ENCODE measurements around the gene ACER3.
A peak's percentile ranks its signal among the peaks of the same experiment; 100 is the strongest.

The ACER3 gene

DNA sequence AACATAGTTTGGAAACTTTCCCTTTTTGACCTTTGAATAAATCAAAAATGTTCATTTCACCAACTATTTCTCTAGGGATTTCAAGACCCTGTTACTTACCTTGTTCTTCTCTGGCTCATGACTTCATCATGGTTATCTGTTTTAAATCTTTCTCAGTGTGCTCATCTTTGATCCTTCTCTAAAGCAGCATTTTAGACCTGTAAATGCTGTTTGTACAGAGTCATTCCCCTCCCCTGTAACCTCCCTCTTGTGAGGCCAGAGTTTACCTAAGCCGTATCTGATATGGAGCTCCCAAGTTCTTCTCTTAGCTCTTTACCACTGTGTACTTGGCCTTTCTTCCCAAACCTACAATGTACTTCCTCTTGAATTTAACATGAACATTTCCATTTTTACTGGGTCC is 56.0 kb downstream of the ACER3 start:
- Histone ChIP-seq H3K4me1 (ENCODE audit: control extremely low read depth in 1 of 4, control insufficient read depth in 4 of 4, insufficient read depth in 4 of 4, low read length in 3 of 4) (peaks cover 0 to 9% (median 2%) of the 10 kb centered on the region in 4 experiments), H3K4me3 (ENCODE audit: control insufficient read depth in 1 of 7, extremely low read depth in 1 of 7, insufficient read depth in 4 of 7, low read depth in 2 of 7, low read length in 6 of 7) (no peak overlapping the region), H3K27me3 (replicated peaks in 2 of 5; ENCODE audit: control insufficient read depth in 4 of 5, insufficient read depth in 5 of 5, low read length in 4 of 5) (no peaks in the 10 kb centered on the region), H3K36me3 (ENCODE audit: control insufficient read depth in 4 of 4, insufficient read depth in 4 of 4, low read length in 3 of 4) (no peaks in the 10 kb centered on the region), H3K9me3 (ENCODE audit: control extremely low read depth in 1 of 5, control insufficient read depth in 4 of 5, insufficient read depth in 2 of 5, low read depth in 1 of 5, low read length in 4 of 5) (no peaks in the 10 kb centered on the region), H3K27ac (ENCODE audit: insufficient read depth in 1 of 2, low read depth in 1 of 2, low read length in 2 of 2, poor library complexity in 1 of 2, severe bottlenecking in 2 of 2) (no peak overlapping the region)
- DNase-seq: no peak
- WGBS (ENCODE audit: insufficient coverage): no CpG with 5 or more reads among the region's 1 CpG
- ChIA-PET CTCF (interaction anchor here (0.5 to 5.0 kb wide), 5 partner anchors 10 to 318 kb away, joined by 3 to 135 read pairs (median 4); no protein-coding TSS in a partner anchor), POLR2A (no interaction called here)

DNA sequence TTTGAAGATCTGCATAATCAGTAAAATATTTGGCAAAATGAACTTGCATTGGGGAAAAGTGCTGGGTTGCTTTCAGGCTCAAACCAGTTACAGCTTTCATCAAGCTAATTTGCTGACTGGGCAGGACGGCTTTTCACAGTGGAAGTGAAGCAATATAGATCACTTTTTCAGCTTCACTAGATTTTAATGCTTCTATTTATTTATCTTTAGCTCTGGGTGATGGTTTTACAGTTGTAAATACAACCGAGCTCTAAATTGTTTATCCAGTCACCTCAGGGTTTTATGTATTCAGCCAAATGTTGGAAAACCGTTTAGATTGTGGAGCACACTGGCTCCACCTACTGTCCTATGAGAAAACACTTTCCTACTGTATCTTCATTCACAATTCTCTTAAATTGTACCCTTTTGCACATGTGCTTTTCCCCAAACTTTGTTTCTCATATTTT is 58.2 kb downstream of the ACER3 start:
- Histone ChIP-seq H3K9me3 (ENCODE audit: control extremely low read depth in 1 of 5, control insufficient read depth in 4 of 5, insufficient read depth in 2 of 5, low read depth in 1 of 5, low read length in 4 of 5) (no peaks in the 10 kb centered on the region), H3K36me3 (ENCODE audit: control insufficient read depth in 4 of 4, insufficient read depth in 4 of 4, low read length in 3 of 4) (no peaks in the 10 kb centered on the region), H3K4me1 (ENCODE audit: control extremely low read depth in 1 of 4, control insufficient read depth in 4 of 4, insufficient read depth in 4 of 4, low read length in 3 of 4) (peaks cover 0 to 9% (median 2%) of the 10 kb centered on the region in 4 experiments), H3K27me3 (replicated peaks in 2 of 5; ENCODE audit: control insufficient read depth in 4 of 5, insufficient read depth in 5 of 5, low read length in 4 of 5) (no peaks in the 10 kb centered on the region), H3K4me3 (ENCODE audit: control insufficient read depth in 1 of 7, extremely low read depth in 1 of 7, insufficient read depth in 4 of 7, low read depth in 2 of 7, low read length in 6 of 7) (peak overlapping the region in 1 of 7 experiments; percentile 17), H3K27ac (ENCODE audit: insufficient read depth in 1 of 2, low read depth in 1 of 2, low read length in 2 of 2, poor library complexity in 1 of 2, severe bottlenecking in 2 of 2) (peak overlapping the region in 1 of 2 experiments; percentile 29)
- 0% methylated on average over 2 of the region's 3 CpGs for WGBS (ENCODE audit: insufficient coverage)
- peak; percentile 56 to 80 (median 67) for DNase-seq
- POLR2A ChIA-PET: no interaction called here
- CTCF ChIA-PET: interaction anchor here (0.7 to 5.5 kb wide), 26 partner anchors 12 to 209 kb away, joined by 3 to 135 read pairs (median 4); partner anchors contain the start of genes ACER3 and MYO7A

DNA sequence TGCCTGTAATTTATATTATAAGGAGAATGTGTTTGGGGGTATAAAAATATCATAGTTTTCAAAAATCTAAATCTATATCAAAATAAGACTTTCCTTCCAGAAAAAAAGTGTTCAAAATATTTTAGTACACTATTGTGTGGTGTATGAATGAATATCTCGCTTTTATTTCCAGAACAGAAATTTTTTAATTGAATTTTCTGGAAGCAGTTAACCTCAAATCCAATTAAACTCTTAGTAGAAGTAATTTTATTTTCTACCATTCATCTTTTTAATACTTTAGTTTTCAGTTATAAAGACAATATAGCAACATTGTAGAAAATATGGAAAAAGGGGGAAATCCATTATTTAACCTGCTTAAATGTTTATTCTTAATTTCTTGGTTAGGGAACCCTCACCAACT is 58.7 kb downstream of the ACER3 start:
- POLR2A ChIA-PET: interaction anchor here (0.6 kb wide), 1 partner anchor 185 kb away, joined by 3 read pairs; no protein-coding TSS in a partner anchor
- Histone ChIP-seq H3K36me3 (ENCODE audit: control insufficient read depth in 4 of 4, insufficient read depth in 4 of 4, low read length in 3 of 4) (no peaks in the 10 kb centered on the region), H3K27me3 (replicated peaks in 2 of 5; ENCODE audit: control insufficient read depth in 4 of 5, insufficient read depth in 5 of 5, low read length in 4 of 5) (no peaks in the 10 kb centered on the region), H3K4me1 (ENCODE audit: control extremely low read depth in 1 of 4, control insufficient read depth in 4 of 4, insufficient read depth in 4 of 4, low read length in 3 of 4) (peaks cover 0 to 9% (median 2%) of the 10 kb centered on the region in 4 experiments), H3K27ac (ENCODE audit: insufficient read depth in 1 of 2, low read depth in 1 of 2, low read length in 2 of 2, poor library complexity in 1 of 2, severe bottlenecking in 2 of 2) (no peak overlapping the region), H3K4me3 (ENCODE audit: control insufficient read depth in 1 of 7, extremely low read depth in 1 of 7, insufficient read depth in 4 of 7, low read depth in 2 of 7, low read length in 6 of 7) (no peak overlapping the region), H3K9me3 (ENCODE audit: control extremely low read depth in 1 of 5, control insufficient read depth in 4 of 5, insufficient read depth in 2 of 5, low read depth in 1 of 5, low read length in 4 of 5) (no peaks in the 10 kb centered on the region)
- no CpG with 5 or more reads among the region's 1 CpG for WGBS (ENCODE audit: insufficient coverage)
- no peak for DNase-seq
- CTCF ChIA-PET: interaction anchor here (0.7 to 5.5 kb wide), 33 partner anchors 8 to 267 kb away, joined by 3 to 135 read pairs (median 4); partner anchors contain the start of gene MYO7A

DNA sequence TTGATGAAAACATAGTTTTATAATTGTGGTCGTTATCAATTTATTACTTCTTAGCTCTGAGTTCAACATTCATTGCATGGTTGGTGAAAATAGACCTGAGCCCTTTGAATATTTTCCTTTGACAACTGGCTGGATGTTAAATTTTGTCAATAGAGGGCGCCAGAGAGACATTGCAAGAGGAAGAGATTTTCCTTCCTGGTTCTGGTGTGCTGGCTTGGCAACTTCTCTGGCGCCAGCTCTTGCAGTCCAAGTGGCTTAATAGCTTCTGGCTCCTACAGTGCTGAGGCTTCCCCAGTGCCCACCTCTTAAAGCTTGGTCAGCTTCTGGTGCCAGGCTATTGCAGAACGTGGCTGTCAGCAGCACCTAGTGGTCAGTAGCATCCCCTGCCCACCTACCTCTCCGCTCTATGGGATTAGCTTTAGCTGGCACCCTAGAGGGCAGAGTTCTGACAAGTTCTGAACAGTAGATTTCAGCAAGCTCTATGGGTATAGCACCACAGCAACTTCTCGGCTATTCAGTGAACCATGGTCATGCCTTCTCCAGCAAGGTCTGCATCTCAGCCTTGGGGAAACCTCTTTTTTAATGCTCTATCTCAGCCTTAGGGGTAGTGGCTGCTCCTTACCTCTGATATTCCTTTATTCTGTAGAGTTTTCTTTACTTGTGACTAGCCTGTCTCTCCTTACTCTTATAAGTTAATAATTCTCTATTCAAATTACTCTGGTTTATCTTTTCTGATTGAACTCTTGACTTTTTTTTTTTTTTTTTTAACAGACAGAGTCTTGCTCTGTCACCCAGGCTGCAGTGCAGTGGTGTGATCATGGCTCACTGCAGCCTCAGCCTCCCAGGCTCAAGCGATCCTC is 59.4 kb downstream of the ACER3 start:
- 63% methylated on average over 5 of the region's 7 CpGs for WGBS (ENCODE audit: insufficient coverage)
- peaks cover 0 to 9% (median 2%) of the 10 kb centered on the region in 4 experiments for H3K4me1 ChIP-seq (ENCODE audit: control extremely low read depth in 1 of 4, control insufficient read depth in 4 of 4, insufficient read depth in 4 of 4, low read length in 3 of 4)
- POLR2A ChIA-PET: interaction anchor here (0.6 kb wide), 1 partner anchor 186 kb away, joined by 3 read pairs; no protein-coding TSS in a partner anchor
- no peaks in the 10 kb centered on the region for H3K9me3 ChIP-seq (ENCODE audit: control extremely low read depth in 1 of 5, control insufficient read depth in 4 of 5, insufficient read depth in 2 of 5, low read depth in 1 of 5, low read length in 4 of 5)
- peak; percentile 83 to 92 (median 91) for DNase-seq
- H3K36me3 ChIP-seq (ENCODE audit: control insufficient read depth in 4 of 4, insufficient read depth in 4 of 4, low read length in 3 of 4): no peaks in the 10 kb centered on the region
- peak overlapping the region in 6 of 7 experiments; percentile 10 to 72 (median 58) for H3K4me3 ChIP-seq (ENCODE audit: control insufficient read depth in 1 of 7, extremely low read depth in 1 of 7, insufficient read depth in 4 of 7, low read depth in 2 of 7, low read length in 6 of 7)
- CTCF ChIA-PET: interaction anchor here (0.6 to 5.5 kb wide), 33 partner anchors 8 to 1557 kb away, joined by 3 to 135 read pairs (median 4); no protein-coding TSS in a partner anchor
- no peak overlapping the region for H3K27ac ChIP-seq (ENCODE audit: insufficient read depth in 1 of 2, low read depth in 1 of 2, low read length in 2 of 2, poor library complexity in 1 of 2, severe bottlenecking in 2 of 2)
- H3K27me3 ChIP-seq (replicated peaks in 2 of 5; ENCODE audit: control insufficient read depth in 4 of 5, insufficient read depth in 5 of 5, low read length in 4 of 5): no peaks in the 10 kb centered on the region

DNA sequence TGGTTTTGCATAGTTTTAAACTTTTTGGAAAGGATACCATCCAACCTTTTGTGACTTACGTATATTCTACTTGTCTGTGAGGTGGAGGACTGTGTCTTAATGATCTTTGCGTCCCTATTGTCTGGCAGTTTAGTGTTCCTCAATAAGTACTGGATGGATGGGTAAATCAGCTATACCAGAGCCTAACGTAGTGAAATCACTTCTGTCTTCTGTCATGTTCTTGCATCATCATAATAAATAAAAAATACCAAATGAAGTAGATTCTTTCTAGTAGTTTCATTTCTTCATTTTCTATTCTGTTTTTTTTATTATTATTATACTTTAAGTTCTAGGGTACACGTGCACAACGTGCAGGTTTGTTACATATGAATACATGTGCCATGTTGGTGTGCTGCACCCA is 66.4 kb downstream of the ACER3 start:
- Histone ChIP-seq H3K4me1 (ENCODE audit: control extremely low read depth in 1 of 4, control insufficient read depth in 4 of 4, insufficient read depth in 4 of 4, low read length in 3 of 4) (no peaks in the 10 kb centered on the region), H3K9me3 (ENCODE audit: control extremely low read depth in 1 of 5, control insufficient read depth in 4 of 5, insufficient read depth in 2 of 5, low read depth in 1 of 5, low read length in 4 of 5) (no peaks in the 10 kb centered on the region), H3K4me3 (ENCODE audit: control insufficient read depth in 1 of 7, extremely low read depth in 1 of 7, insufficient read depth in 4 of 7, low read depth in 2 of 7, low read length in 6 of 7) (no peak overlapping the region), H3K27me3 (replicated peaks in 2 of 5; ENCODE audit: control insufficient read depth in 4 of 5, insufficient read depth in 5 of 5, low read length in 4 of 5) (no peaks in the 10 kb centered on the region), H3K27ac (ENCODE audit: insufficient read depth in 1 of 2, low read depth in 1 of 2, low read length in 2 of 2, poor library complexity in 1 of 2, severe bottlenecking in 2 of 2) (no peak overlapping the region), H3K36me3 (ENCODE audit: control insufficient read depth in 4 of 4, insufficient read depth in 4 of 4, low read length in 3 of 4) (peaks cover 0 to 5% (median 0%) of the 10 kb centered on the region in 4 experiments)
- WGBS (ENCODE audit: insufficient coverage): no CpG with 5 or more reads among the region's 5 CpGs
- POLR2A ChIA-PET: no interaction called here
- CTCF ChIA-PET: no interaction called here
- no peak for DNase-seq

DNA sequence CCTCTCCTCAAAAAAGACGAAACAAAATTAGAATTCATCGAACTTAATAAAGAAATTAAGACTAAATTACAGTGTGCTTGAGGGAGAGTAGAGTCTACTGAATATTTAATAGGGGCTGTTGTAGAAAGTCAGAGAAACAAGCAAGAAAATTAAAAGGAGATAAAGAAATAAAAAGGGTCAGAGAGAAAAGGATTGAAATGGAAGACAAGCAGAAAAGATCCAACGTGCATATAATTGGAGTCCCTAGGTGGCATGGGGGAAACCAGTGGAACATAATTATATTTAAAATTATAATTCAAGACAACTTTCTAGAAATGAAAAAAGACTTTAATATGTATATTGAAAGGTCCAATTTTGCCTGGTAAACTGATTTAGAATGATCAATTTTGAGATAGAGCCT is 74.3 kb downstream of the ACER3 start:
- Histone ChIP-seq H3K4me1 (ENCODE audit: control extremely low read depth in 1 of 4, control insufficient read depth in 4 of 4, insufficient read depth in 4 of 4, low read length in 3 of 4) (no peaks in the 10 kb centered on the region), H3K36me3 (ENCODE audit: control insufficient read depth in 4 of 4, insufficient read depth in 4 of 4, low read length in 3 of 4) (peaks cover 0 to 16% (median 4%) of the 10 kb centered on the region in 4 experiments), H3K4me3 (ENCODE audit: control insufficient read depth in 1 of 7, extremely low read depth in 1 of 7, insufficient read depth in 4 of 7, low read depth in 2 of 7, low read length in 6 of 7) (no peak overlapping the region), H3K27me3 (replicated peaks in 2 of 5; ENCODE audit: control insufficient read depth in 4 of 5, insufficient read depth in 5 of 5, low read length in 4 of 5) (no peaks in the 10 kb centered on the region), H3K9me3 (ENCODE audit: control extremely low read depth in 1 of 5, control insufficient read depth in 4 of 5, insufficient read depth in 2 of 5, low read depth in 1 of 5, low read length in 4 of 5) (peaks cover 0 to 11% (median 4%) of the 10 kb centered on the region in 5 experiments), H3K27ac (ENCODE audit: insufficient read depth in 1 of 2, low read depth in 1 of 2, low read length in 2 of 2, poor library complexity in 1 of 2, severe bottlenecking in 2 of 2) (no peak overlapping the region)
- ChIA-PET POLR2A (no interaction called here), CTCF (interaction anchor here (1.7 kb wide), 1 partner anchor 16 kb away, joined by 4 read pairs; no protein-coding TSS in a partner anchor)
- DNase-seq: peak in 2 of 3 donors; percentile 38 to 57
- WGBS (ENCODE audit: insufficient coverage): no CpG with 5 or more reads among the region's 3 CpGs

DNA sequence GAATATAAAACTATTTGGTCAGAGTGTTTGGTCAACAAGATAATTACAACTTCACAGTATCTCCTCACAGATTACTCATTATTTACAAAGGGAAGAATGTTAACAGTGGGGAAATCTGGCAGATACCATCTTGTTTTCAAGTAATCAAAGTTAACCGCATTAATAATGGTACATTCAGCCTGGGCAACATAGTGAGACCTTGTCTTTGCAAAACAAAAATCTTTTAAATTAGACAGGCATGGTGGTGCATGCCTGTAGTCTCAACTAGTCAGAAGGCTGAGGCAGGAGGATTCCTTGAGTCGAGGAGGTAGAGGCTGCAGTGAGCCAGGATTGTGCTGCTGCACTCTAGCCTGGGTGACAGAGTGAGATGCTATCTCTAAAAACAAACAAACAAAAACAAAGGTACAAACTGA is 78.5 kb downstream of the ACER3 start:
- no peaks in the 10 kb centered on the region for H3K4me1 ChIP-seq (ENCODE audit: control extremely low read depth in 1 of 4, control insufficient read depth in 4 of 4, insufficient read depth in 4 of 4, low read length in 3 of 4)
- H3K9me3 ChIP-seq (ENCODE audit: control extremely low read depth in 1 of 5, control insufficient read depth in 4 of 5, insufficient read depth in 2 of 5, low read depth in 1 of 5, low read length in 4 of 5): peaks cover 0 to 13% (median 3%) of the 10 kb centered on the region in 5 experiments
- no peak for DNase-seq
- 100% methylated on average over 2 of the region's 2 CpGs for WGBS (ENCODE audit: insufficient coverage)
- CTCF ChIA-PET: no interaction called here
- H3K27ac ChIP-seq (ENCODE audit: insufficient read depth in 1 of 2, low read depth in 1 of 2, low read length in 2 of 2, poor library complexity in 1 of 2, severe bottlenecking in 2 of 2): no peak overlapping the region
- H3K4me3 ChIP-seq (ENCODE audit: control insufficient read depth in 1 of 7, extremely low read depth in 1 of 7, insufficient read depth in 4 of 7, low read depth in 2 of 7, low read length in 6 of 7): no peak overlapping the region
- no peaks in the 10 kb centered on the region for H3K27me3 ChIP-seq (replicated peaks in 2 of 5; ENCODE audit: control insufficient read depth in 4 of 5, insufficient read depth in 5 of 5, low read length in 4 of 5)
- peaks cover 0 to 4% (median 3%) of the 10 kb centered on the region in 4 experiments for H3K36me3 ChIP-seq (ENCODE audit: control insufficient read depth in 4 of 4, insufficient read depth in 4 of 4, low read length in 3 of 4)
- POLR2A ChIA-PET: no interaction called here
